RCC 7860 (cell line): ENCODE data around the gene ADK.
"Not testable (repeated sequence)": the region's sequence is repeated elsewhere in the genome, so short reads cannot be mapped to it uniquely, and the experiment has no call there.

Experiments
- DNase-seq: peaks from one replicate; pipeline ENCODE4 v3.0.0-alpha.2; 2015; ENCODE audit warnings: low spot score
- FAIRE-seq: peaks from 2 replicates; lab custom pipeline; 2012; peaks lifted over from hg19 to GRCh38; lab: Jason Lieb, UNC

The ADK gene

DNA sequence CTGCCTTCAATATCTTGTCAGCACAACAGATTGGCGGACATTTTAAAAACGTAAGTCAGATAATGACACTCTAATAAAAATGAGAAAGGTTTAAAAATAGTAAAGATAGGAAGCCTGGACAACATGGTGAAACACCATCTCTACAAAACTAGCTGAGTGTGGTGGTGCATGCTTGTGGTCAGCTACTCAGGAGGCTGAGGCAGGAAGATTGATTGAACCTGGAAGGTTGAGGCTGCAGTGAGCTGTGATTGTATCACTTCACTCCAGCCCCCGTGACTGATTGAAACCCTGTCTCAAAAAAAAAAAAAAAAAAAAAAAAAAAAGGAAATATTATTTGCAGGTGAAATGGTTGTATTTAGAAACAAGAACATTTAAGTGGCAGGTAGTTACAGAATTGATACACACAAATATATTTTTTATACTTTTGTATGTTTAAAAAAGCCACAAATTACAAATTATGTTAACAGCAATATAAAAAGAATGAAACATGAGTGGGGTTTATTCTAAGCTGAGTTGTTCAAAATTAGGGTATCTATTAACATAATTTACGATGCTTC, 141.9 kb downstream of the ADK start:
- DNase-seq (peak; percentile 54), FAIRE-seq (peak; percentile 78)

GRCh38 chr10:74293686-74294371, 142.8 kb downstream of the ADK start:
- FAIRE-seq (peak; percentile 16), DNase-seq (no peak)

- no peak for DNase-seq
- no peak for FAIRE-seq
Measured at GRCh38 chr10:74297389-74298080, 146.5 kb downstream of the ADK start.

DNA sequence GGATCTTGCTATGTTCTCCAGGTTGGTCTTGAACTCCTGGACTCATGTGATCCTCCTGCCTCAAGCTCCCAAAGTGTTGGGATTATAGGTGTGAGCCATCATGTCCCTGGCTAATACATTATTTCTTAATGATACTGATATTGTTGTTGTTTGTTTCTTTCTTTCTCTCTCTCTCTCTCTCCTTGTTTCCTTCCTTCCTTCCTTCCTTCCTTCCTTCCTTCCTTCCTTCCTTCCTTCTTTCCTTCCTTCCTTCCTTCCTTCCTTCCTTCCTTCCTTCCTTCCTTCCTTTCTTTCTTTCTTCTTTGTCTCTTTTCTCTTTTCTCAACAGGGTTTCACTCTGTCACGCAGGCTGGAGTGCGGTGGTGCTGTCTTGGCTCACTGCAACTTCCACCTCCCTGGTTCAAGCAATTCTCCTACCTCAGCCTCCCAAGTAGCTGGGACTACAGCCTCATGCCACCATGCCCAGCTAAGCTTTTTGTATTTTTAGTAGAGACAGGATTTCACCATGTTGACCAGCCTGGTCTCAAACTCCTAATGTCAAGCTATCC, 149.1 kb downstream of the ADK start:
- FAIRE-seq, DNase-seq: not testable (repeated sequence)

DNA sequence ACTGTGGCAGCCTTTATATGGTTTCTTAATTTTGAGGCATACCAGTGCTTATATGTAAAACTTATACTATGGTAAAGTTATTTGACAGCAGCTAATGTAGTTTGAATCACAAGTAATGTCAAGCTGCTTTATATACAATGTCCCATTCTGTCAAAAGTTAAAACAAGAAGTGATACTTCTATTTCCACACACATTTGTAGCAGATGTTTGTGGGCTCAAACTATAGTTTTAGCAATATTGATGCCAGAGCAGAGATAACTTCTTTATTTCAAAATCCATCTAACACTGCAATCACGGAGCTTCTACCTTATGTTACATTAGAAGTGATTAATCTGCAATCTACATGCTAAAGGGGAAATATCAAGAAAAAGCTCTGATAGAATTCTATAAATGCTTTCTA, 149.6 kb downstream of the ADK start:
- DNase-seq = no peak
- no peak for FAIRE-seq

DNA sequence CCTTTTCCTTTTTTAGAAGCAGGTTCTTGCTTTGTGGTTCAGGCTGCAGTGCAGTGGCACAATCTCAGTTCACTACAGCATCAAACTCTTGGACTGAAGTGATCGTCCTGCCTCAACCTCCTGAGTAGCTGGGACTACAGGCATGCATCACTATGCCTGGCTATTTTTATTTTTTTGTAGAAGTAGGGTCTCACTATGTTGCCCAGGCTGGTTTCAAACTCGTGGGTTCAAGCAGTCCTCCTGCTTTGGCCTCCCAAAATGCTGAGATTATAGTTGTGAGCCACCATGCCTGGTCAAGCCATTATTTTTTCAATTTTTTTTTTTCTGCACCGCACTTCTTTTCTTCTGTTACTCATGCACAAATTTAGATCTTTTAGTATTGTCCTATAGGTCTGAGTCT, 154.7 kb downstream of the ADK start:
- DNase-seq = no peak

DNA sequence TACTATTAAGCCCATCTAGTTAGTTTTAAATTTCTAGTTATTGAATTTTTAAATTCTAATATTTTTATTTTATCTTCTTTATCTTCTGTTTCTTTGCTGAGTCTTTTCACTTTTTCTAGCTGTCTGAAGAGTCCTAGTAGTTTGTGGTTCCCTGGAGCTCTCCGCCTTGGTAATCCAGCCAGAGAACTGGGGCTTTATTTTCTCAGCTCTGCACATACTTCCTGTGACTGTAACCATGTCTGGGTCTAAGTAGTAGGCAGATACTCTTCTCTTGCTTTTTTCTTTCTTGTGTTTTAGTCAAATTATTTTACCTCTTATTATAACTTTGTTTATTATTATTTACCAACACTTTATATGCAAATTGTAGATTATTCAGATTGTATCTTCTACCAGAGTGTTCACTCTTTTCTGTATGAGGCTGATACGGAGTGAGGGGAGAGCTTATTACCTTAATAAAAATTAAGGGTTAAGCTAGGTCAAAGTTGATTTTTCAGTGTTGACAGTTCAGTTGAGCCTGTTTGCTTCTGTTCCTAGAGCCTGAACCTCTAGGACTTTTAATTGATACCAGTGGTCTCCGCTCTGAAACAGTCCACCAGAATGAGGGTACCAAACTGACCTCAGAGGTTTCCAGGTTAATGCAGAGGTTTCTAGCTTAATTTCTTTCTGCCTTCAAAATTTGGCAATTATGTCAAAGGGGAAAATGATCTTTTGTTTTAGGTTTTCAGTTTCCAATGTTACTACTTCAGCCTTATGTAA, 155.4 kb downstream of the ADK start:
- no peak for DNase-seq
- no peak for FAIRE-seq

More for the DNA sequence above, 154.7 kb downstream of the ADK start:
- FAIRE-seq = no peak

DNA sequence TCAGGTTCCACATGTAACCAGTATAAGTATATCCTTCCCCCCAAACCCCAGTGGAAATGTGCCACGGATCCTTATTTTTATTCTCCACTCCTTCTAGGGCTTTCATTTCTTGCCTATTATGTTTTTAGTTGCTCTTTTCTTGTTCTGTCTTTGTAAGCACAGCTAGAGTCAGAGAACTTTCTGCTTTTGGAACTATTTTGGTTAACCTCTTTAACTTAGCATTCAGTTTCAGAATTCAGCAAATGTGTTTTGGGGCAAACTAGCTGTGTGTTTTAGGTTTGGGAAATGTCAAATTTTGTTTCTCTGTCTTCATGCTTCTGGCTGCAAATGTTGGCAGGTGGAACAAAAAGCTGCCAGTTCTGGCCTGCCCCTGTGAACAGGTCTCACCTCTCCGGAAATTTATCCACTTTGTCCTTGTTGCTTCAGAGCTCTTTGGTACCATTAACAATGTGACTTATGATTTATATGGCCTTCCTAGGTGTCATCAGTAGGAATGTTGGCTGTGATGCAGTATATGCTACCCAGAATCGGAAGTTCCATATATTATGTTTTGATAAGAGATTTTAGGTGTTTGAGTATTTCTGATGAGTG, 156.1 kb downstream of the ADK start:
- DNase-seq = no peak
- no peak for FAIRE-seq

DNA sequence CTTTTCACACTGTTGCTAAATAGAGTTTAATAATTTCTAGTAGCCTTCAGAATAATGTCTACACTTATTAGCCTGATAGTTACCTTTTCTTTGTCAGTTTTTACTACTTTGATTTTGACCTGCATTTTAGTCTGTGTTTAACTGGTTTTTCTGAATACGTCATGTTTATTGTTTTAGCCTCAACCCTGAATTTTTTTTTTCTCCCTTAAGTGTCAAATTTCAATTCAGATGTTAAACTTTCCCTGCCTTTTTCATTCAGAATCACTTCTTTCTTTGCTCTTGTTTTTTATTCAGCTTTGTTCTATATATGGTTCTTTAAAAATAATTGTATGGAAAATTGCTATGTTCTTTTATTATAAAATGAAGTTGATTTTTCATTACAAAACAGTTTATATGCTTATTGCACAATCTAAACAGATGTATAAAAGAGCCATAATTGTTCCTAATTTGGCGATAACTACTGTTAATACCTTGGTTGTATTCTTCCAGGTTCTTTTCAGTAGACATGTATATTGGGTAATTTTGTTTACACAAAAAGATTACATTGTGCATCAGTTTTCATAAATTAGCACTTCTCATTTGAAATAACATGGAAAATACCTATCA, 159.7 kb downstream of the ADK start:
- FAIRE-seq (no peak), DNase-seq (no peak)

GRCh38 chr10:74314166-74314565, 163.1 kb downstream of the ADK start:
- DNase-seq (no peak), FAIRE-seq (peak; percentile 49)

GRCh38 chr10:74320026-74320425, 169.0 kb downstream of the ADK start:
- DNase-seq (no peak), FAIRE-seq (no peak)

- DNase-seq = no peak
- FAIRE-seq = no peak
Measured at GRCh38 chr10:74320717-74321116, 169.7 kb downstream of the ADK start.

GRCh38 chr10:74322141-74322540, 171.1 kb downstream of the ADK start:
- FAIRE-seq (no peak), DNase-seq (no peak)

DNA sequence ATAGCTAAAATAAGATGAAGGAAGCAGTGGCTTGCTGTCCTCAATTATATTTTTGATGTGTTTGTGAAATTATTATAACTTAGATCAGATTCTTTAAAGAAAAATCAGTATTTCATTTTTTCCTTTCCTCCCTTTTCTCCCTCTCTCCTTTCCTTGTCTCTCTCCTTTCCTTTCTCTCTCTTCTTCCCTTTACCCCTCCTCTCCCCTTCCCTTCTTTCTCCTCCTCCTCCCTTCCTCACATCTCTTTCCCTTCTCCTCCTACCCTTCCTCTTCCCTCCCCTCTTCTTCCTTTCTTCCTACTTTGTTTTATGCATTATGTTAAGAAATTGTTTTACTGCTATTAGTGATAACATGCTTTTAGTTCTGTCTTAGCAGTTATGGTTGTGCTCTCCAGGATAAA, 171.5 kb downstream of the ADK start:
- no peak for FAIRE-seq
- no peak for DNase-seq

- DNase-seq (no peak), FAIRE-seq (no peak)
Measured at GRCh38 chr10:74328388-74328787, 177.4 kb downstream of the ADK start.

DNA sequence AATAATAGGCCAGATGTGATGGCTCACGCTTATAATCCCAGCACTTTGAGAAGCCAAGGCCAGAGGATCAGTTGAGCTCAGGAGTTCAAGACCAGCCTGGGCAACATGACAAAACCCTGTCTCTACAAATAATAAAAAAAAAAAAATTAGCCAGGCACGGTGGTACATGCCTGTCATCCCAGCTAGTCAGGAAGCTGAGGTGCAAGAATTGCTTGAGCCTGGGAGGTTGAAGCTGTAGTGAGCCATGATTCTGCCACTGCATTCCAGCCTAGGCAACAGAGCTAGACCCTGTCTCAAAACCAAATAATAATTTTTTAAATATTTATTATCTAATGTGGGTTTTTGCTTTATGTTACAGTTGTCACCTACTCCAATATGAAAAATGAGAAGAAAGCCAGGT, 178.9 kb downstream of the ADK start:
- DNase-seq (peak; percentile 29), FAIRE-seq (no peak)

DNA sequence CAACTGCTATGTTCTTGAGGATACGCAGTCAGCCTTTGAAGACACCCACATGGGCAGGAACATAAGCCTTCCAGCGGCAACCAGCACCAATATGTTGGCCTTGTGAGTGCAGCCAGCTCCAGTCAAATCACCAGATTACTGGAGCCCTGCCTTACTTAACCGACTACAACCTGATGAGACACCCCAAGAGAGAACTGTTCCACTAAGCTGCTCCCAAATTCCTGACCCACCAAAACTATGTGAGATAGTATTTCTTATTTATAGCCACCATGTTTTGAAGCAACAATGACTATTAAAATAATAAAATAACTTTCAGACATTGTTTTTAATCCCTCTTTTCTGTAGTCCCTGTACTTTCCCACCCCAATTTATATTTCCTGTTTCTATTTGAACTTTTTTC, 179.6 kb downstream of the ADK start:
- no peak for FAIRE-seq

DNA sequence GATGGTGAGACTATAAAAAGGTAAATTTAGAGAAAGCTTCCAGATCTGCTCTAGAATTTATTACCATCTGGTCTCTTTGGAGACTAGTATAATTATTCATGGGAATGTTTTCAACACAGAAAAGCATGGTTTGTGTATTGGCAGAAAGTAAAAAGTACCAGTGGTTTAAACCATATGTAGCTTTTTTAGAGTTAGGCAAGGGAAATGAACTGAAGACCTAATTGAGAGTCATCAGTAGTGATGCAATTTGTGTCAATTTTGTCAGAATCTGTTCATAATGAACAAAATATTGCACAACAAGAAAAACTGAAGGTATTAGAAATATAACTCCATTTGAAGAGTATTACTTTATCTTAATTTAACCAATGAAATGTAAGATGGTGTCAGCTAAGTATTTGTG, 181.4 kb downstream of the ADK start:
- no peak for DNase-seq
- FAIRE-seq = no peak

More for the DNA sequence above, 179.6 kb downstream of the ADK start:
- no peak for DNase-seq

DNA sequence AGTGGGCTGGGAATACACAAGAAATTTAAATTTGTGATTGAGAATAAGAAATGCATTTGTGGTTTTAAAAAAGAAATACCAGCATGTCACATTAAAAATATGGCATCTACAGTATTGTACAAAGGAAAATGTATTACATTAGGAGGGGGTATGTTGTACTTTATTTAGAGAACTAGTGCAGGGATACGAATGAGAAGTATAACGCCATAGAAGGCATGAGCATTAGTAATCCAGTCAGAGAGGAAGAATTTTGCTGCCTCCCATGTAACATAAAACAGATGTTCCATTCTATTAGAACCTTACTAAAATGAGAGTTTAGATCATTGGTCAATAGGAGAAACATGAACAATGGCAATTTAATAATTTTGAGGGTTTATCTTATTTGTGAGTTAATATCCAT, 182.2 kb downstream of the ADK start:
- DNase-seq (no peak), FAIRE-seq (no peak)

GRCh38 chr10:74334221-74334620, 183.2 kb downstream of the ADK start:
- DNase-seq (no peak), FAIRE-seq (no peak)
